GM21576 (cell line): ENCODE results near the gene QRICH1.

Experiments
- ATAC-seq: cut with Tn5 transposase; IDR thresholded peaks from one replicate; pipeline ENCODE4 v1.9.1; 2021; ENCODE audit warnings: mild to moderate bottlenecking, moderate library complexity; ENCODE audit not compliant: unreplicated experiment

Gene QRICH1

DNA sequence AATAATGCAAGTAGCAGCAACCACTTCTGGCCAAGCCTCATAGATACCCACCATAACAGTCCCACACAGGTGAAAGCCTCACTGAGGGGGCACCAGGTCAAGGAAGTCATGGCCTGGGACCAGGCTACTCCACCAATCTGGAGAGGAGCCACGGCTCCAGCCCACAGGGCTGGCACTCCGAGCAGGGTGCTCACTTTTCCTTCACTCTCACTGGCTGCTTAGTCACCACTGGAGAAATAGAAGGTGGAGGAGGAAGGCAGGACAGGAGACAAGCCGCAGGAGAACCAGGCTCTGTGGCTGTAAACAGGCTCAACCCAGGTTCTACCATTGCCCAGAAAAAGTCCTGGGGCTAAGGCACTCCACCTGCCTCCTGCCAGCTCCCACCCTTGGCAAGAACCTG is 25.6 kb upstream of the QRICH1 start:
- no peak for ATAC-seq

DNA sequence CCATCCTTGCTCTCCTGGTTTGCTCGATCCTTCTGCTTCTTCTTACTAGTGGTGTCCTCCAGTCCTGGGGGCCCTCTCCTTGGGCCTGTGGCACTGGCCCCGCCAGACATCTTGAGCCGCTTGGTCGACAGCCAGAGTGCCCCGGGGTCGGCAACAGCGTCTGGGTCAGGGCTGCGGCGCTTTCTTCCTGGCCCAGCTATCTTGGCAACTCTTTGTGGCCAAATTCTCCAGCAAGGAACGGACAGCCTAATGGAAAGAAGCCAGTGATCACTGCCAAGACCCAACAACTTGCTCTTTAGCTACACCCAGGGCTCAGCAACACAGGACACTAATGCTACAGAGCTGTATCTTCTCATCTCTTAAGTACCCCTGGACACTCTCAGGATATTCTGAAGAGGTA is 25.2 kb upstream of the QRICH1 start:
- ATAC-seq, result no peak

- ATAC-seq, result no peak
These were observed 18.4 kb upstream of the QRICH1 start for GRCh38 chr3:49112262-49112661.

- ATAC-seq, result no peak
These were observed 17.5 kb upstream of the QRICH1 start for GRCh38 chr3:49111347-49111746.

GRCh38 chr3:49110780-49111179 is 16.9 kb upstream of the QRICH1 start:
- no peak for ATAC-seq

GRCh38 chr3:49108346-49108745 is 14.5 kb upstream of the QRICH1 start:
- no peak for ATAC-seq

DNA sequence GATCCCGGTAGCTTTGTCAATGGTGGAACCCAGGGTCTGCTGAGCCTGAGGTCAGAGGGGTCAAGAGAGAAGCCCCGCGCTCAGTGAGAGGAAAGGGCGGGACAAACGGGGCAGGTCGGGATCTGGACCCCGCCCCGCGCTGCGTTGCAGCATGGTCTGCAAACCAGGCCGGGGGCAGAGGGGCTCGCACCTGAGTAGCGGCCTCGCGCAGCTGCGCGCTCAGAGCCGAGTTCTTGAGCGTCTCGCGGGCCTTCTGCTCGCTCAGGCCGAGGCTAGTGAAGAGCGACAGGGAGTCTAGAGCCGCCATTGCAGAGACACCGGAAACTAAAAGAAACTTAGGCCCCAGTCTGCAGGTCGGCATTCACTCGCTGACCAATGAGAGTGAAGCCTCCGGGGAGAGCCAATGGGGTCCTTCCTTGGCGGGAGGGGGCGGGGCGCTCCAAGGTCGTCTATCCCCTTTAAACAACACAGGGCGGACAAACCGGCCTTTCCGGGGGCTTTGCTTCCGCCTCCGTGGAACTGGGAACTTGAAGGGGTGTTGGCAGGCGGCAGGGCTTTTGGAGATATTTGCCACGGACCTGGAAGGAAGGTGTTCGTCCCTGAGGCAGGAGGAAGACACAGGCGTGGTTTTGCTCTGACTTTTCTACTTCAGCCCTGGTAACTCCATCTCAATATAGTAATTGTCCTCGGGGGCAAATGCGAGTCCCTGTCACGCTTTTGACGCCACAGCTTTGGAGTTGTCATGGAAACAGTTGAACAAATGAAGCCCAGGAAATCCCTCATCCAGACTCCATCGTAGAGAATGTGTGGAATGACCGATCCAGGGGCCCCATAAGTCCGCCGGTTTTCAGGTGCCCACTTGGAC is 10.8 kb upstream of the QRICH1 start, which contains the start of gene QARS1:
TSS of gene QARS1 (minus strand) at position 331 of the 865 bp plus-strand sequence. CDS start at position 307, 24 bp downstream.
- peak; percentile 79 for ATAC-seq

- no peak for ATAC-seq
These were observed 10.2 kb upstream of the QRICH1 start for GRCh38 chr3:49104052-49104426.

GRCh38 chr3:49100046-49100615 is 6.3 kb upstream of the QRICH1 start:
- no peak for ATAC-seq

DNA sequence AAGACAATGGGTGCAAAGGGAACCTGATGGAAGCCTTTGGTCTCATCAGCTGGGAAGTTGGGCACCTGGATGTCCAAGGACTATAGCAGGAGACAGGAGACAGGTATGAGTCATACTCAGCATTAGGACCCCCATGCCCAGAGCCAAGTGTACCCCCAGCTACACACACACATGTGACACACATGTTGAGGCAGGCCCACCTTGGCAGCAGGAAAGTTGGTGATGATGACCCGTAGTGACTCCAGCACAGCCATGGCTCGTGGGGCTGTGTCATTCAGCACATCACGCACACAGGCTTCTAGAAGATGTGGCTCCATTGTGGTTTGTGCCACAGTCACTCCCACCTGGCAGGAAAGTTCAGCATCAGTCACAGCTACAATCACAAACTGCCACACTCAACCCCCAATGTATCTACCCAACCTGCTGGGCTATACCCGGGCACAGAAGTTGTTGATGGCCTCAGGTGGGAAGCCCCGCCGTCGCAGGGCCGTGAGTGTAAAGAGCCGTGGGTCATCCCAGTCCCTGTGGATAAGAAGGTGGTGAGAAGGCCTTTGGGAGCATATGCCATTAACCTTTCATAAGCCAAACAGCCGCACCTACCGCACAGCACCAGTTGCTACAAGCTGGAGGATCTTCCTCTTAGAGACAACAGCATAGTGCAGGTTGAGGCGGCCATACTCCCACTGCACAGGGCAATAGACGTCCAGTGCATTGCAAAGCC is 5.2 kb upstream of the QRICH1 start:
- ATAC-seq, result no peak

GRCh38 chr3:49098429-49098828 is 4.6 kb upstream of the QRICH1 start:
- ATAC-seq, result no peak

DNA sequence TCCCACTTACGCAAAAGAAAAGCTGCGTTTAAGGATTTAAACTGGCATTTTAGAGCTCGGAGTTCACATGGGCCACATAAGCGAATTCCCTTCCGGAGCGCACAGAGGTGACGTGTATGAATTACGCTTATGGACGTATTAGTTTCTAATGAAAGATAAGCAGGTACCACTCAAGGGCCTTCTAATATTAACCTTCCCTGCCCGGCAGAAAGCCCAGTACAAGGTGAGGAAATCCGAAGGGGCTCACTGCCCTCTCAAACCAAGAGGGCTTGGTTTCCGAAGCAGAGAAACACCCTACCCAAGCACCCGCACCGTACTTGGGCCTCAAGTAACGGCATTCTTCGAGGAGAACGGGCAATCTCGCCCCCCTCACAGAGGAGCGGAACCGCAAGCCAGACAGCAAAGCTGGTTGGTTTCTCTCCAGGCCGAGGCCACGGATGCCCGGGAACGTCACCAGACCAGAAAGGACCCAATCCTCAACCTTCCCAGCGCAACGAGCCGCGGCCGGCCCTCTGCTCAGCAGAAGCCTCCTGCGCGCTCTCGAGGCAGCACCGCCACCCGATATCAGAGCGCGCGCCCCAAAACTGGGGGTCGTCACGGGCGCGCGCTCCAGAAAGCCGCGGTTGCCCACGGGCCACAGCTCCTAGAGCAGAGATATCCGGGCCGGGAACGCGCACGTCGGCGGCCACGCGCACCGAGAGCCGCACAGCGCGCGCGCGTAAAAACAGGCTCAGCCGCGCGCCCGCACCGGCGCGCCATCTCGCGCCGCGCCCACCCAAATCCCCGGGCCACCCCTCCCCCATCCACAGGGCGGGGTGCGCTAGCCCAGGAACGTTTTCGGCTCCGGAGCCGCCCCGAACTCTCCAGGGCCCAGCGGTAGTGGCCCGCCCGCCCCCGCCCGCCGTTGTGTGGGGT is 676 bp downstream of the QRICH1 start:
- peak; percentile 38 for ATAC-seq

GRCh38 chr3:49081429-49081828 is 12.4 kb downstream of the QRICH1 start:
- ATAC-seq, result no peak

- ATAC-seq, result no peak
These were observed 14.6 kb downstream of the QRICH1 start for GRCh38 chr3:49079270-49079669.

GRCh38 chr3:49076646-49077045 is 17.2 kb downstream of the QRICH1 start:
- no peak for ATAC-seq

GRCh38 chr3:49076116-49076515 is 17.8 kb downstream of the QRICH1 start:
- no peak for ATAC-seq

DNA sequence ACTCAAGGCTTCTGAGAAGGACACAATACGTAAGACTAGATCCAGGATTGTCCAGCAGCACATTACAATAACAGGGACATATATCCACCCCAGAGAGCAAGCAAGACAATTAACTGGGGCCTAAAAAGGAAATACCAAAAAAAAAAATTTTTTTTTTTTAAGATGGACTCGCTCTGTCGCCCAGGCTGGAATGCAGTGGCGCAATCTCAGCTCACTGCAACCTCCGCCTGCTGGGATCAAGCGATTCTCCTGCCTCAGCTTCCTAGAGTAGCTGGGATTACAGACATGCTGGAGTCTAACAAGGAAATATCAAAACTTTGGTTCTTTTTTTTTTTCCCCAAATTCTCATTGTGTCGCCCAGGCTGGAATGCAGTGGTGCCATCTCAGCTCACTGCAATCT is 35.9 kb downstream of the QRICH1 start:
- no peak for ATAC-seq

DNA sequence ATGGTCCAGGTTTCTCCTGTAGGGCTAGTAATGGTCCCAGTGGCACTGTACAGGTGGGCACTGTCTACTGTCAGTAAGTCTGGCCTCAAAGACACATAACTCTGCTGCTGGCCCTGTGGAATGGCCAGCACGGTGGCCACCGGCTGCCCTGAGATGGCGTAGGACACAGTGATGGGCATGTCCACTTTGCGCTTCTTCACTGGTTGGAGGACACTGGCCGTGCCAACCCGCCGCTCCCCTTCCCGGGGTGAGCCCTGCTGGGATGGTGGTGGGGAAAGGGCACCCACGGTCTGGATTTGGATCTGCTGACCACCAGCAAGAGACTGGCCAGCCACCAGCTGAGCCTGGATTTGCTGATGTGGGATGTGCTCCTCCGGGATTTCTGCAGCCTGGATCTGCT is 36.6 kb downstream of the QRICH1 start:
- no peak for ATAC-seq

- ATAC-seq, result no peak
These were observed 39.5 kb downstream of the QRICH1 start for GRCh38 chr3:49054344-49054862.

DNA sequence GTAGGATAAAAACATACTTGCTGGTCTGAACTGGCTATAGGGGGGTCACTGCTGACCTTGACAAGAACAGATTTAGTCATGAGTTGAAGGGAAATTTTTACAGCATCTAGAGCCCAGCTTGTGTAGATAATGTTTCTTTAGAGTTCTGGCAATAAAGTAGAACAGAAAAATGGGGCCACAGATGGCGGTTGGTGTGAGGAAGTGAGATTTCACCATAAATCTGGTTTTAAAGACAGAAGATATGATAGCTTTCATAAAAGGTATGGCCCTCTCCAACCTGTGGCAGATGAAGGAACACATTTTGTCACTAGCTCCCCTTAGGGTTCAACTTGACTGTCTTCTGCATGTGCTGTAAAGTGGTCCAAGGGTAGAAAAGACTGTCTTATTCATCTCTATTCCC is 40.3 kb downstream of the QRICH1 start:
- no peak for ATAC-seq

- ATAC-seq, result no peak
These were observed 58.6 kb downstream of the QRICH1 start for GRCh38 chr3:49035281-49035680.
